ENCODE measurements around the gene NLGN1.

NLGN1 gene

GRCh38 chr3:173753593-173753992 lies 356.0 kb downstream of the NLGN1 start:
- no peak for TF ChIP-seq ARNT (IDR thresholded peaks at IDR 0.05)
- no peak for TF ChIP-seq HDGF (IDR thresholded peaks at IDR 0.05; ENCODE audit: borderline replicate concordance)
- no peak for TF ChIP-seq SUZ12 (IDR thresholded peaks at IDR 0.05)
- no peak for TF ChIP-seq L3MBTL2 (conservative IDR thresholded peaks at IDR 0.05)
- TF ChIP-seq SP1 (IDR thresholded peaks at IDR 0.05), result no peak
- no peak for TF ChIP-seq BHLHE40 (IDR thresholded peaks at IDR 0.05; ENCODE audit: borderline replicate concordance)
- TF ChIP-seq ZNF384 (IDR thresholded peaks at IDR 0.05), result no peak
- TF ChIP-seq TARDBP (IDR thresholded peaks at IDR 0.05), result no peak
- no peak for TF ChIP-seq FOXA1 (IDR thresholded peaks at IDR 0.05)
- TF ChIP-seq NFRKB (IDR thresholded peaks at IDR 0.05), result no peak
- TF ChIP-seq PKNOX1 (IDR thresholded peaks at IDR 0.05), result no peak
- TF ChIP-seq ELF4 (IDR thresholded peaks at IDR 0.05), result no peak
- no peak for TF ChIP-seq LEF1 (IDR thresholded peaks at IDR 0.05; ENCODE audit: borderline replicate concordance)
- no peak for TF ChIP-seq CTBP1 (IDR thresholded peaks at IDR 0.05; ENCODE audit: borderline replicate concordance)
- TF ChIP-seq FOXK2 (IDR thresholded peaks at IDR 0.05), result no peak
- no peak for TF ChIP-seq FOXM1 (IDR thresholded peaks at IDR 0.05; ENCODE audit: borderline replicate concordance)
- CTCF ChIA-PET, result no interaction called here
- no peak for DNase-seq (ENCODE audit: extremely low spot score)
- POLR2A ChIA-PET, result no interaction called here

- DNase-seq (ENCODE audit: extremely low spot score), result no peak
- POLR2A ChIA-PET, result no interaction called here
- CTCF ChIA-PET, result no interaction called here
- no peak for TF ChIP-seq CTBP1 (IDR thresholded peaks at IDR 0.05; ENCODE audit: borderline replicate concordance)
- TF ChIP-seq BHLHE40 (IDR thresholded peaks at IDR 0.05; ENCODE audit: borderline replicate concordance), result no peak
- no peak for TF ChIP-seq FOXM1 (IDR thresholded peaks at IDR 0.05; ENCODE audit: borderline replicate concordance)
- no peak for TF ChIP-seq HDGF (IDR thresholded peaks at IDR 0.05; ENCODE audit: borderline replicate concordance)
- no peak for TF ChIP-seq FOXK2 (IDR thresholded peaks at IDR 0.05)
- TF ChIP-seq LEF1 (IDR thresholded peaks at IDR 0.05; ENCODE audit: borderline replicate concordance), result no peak
- TF ChIP-seq PKNOX1 (IDR thresholded peaks at IDR 0.05), result no peak
- no peak for TF ChIP-seq SUZ12 (IDR thresholded peaks at IDR 0.05)
- TF ChIP-seq ARNT (IDR thresholded peaks at IDR 0.05), result no peak
- TF ChIP-seq FOXA1 (IDR thresholded peaks at IDR 0.05), result no peak
- TF ChIP-seq L3MBTL2 (conservative IDR thresholded peaks at IDR 0.05), result no peak
- no peak for TF ChIP-seq SP1 (IDR thresholded peaks at IDR 0.05)
Observed at GRCh38 chr3:173755161-173755560, 357.6 kb downstream of the NLGN1 start.

GRCh38 chr3:173761161-173761560 lies 363.6 kb downstream of the NLGN1 start:
- TF ChIP-seq CTBP1 (IDR thresholded peaks at IDR 0.05; ENCODE audit: borderline replicate concordance), result no peak
- DNase-seq (ENCODE audit: extremely low spot score), result no peak
- ChIA-PET CTCF (no interaction called here), POLR2A (no interaction called here)

GRCh38 chr3:173762501-173762900 lies 365.0 kb downstream of the NLGN1 start:
- CTCF ChIA-PET, result no interaction called here
- no peak for TF ChIP-seq SP1 (IDR thresholded peaks at IDR 0.05)
- no peak for TF ChIP-seq FOXK2 (IDR thresholded peaks at IDR 0.05)
- POLR2A ChIA-PET, result no interaction called here
- no peak for DNase-seq (ENCODE audit: extremely low spot score)

GRCh38 chr3:173770011-173770410 lies 372.5 kb downstream of the NLGN1 start:
- ChIA-PET CTCF (interaction anchor here (1.2 kb wide), 1 partner anchor 37 kb away, joined by 4 read pairs; no protein-coding TSS in a partner anchor), POLR2A (no interaction called here)
- no peak for TF ChIP-seq ARNT (IDR thresholded peaks at IDR 0.05)
- TF ChIP-seq SUZ12 (IDR thresholded peaks at IDR 0.05), result no peak
- no peak for TF ChIP-seq ELF4 (IDR thresholded peaks at IDR 0.05)
- TF ChIP-seq L3MBTL2 (conservative IDR thresholded peaks at IDR 0.05), result no peak
- no peak for TF ChIP-seq FOXK2 (IDR thresholded peaks at IDR 0.05)
- TF ChIP-seq TARDBP (IDR thresholded peaks at IDR 0.05), result no peak
- no peak for DNase-seq (ENCODE audit: extremely low spot score)

GRCh38 chr3:173770796-173771573 lies 373.4 kb downstream of the NLGN1 start:
- CTCF ChIA-PET, result no interaction called here
- no peak for DNase-seq (ENCODE audit: extremely low spot score)
- TF ChIP-seq ZNF384 (IDR thresholded peaks at IDR 0.05), result no peak
- no peak for TF ChIP-seq HDGF (IDR thresholded peaks at IDR 0.05; ENCODE audit: borderline replicate concordance)
- no peak for TF ChIP-seq ARNT (IDR thresholded peaks at IDR 0.05)
- TF ChIP-seq TARDBP (IDR thresholded peaks at IDR 0.05), result no peak
- TF ChIP-seq FOXA1 (IDR thresholded peaks at IDR 0.05), result no peak
- no peak for TF ChIP-seq PKNOX1 (IDR thresholded peaks at IDR 0.05)
- no peak for TF ChIP-seq L3MBTL2 (conservative IDR thresholded peaks at IDR 0.05)
- TF ChIP-seq BHLHE40 (IDR thresholded peaks at IDR 0.05; ENCODE audit: borderline replicate concordance), result no peak
- TF ChIP-seq FOXM1 (IDR thresholded peaks at IDR 0.05; ENCODE audit: borderline replicate concordance), result no peak
- no peak for TF ChIP-seq CTBP1 (IDR thresholded peaks at IDR 0.05; ENCODE audit: borderline replicate concordance)
- no peak for TF ChIP-seq FOXK2 (IDR thresholded peaks at IDR 0.05)
- no peak for TF ChIP-seq NFRKB (IDR thresholded peaks at IDR 0.05)
- no peak for TF ChIP-seq LEF1 (IDR thresholded peaks at IDR 0.05; ENCODE audit: borderline replicate concordance)
- TF ChIP-seq SP1 (IDR thresholded peaks at IDR 0.05), result no peak
- TF ChIP-seq SUZ12 (IDR thresholded peaks at IDR 0.05), result no peak
- TF ChIP-seq ELF4 (IDR thresholded peaks at IDR 0.05), result no peak
- POLR2A ChIA-PET, result no interaction called here
